GM23338 (cell line): ENCODE results near the gene ADSL. TPM values are rescaled to one million over a fixed set of nuclear protein-coding genes. Genes with fewer than 3 reads are reported as not detected.

ENCODE experiments used
- ETS1 ChIP-seq: IDR thresholded peaks from 2 replicates; pipeline ENCODE4 v1.6.1; 2016; ENCODE audit warnings: antibody characterized with exemption
- EZH2 ChIP-seq: fragments of 200-600 bp; sonication (generic); IDR thresholded peaks from one replicate; pipeline ENCODE4 v1.8.0; 2017; ENCODE audit warnings: antibody characterized with exemption, mild to moderate bottlenecking, low read depth; ENCODE audit not compliant: unreplicated experiment
- JUNB ChIP-seq: IDR thresholded peaks from one replicate; pipeline ENCODE4 v1.6.1; 2016; ENCODE audit warnings: antibody characterized with exemption; ENCODE audit not compliant: unreplicated experiment
- NANOG ChIP-seq: IDR thresholded peaks from 2 replicates; pipeline ENCODE4 v1.6.1; 2016; ENCODE audit warnings: antibody characterized with exemption, borderline replicate concordance
- POLR2AphosphoS5 ChIP-seq: IDR thresholded peaks from 2 replicates; pipeline ENCODE4 v1.6.1; 2016; ENCODE audit warnings: antibody characterized with exemption, low read depth
- REST ChIP-seq: IDR thresholded peaks from one replicate; pipeline ENCODE4 v1.6.1; 2018; ENCODE audit warnings: antibody characterized with exemption; ENCODE audit not compliant: unreplicated experiment
- ZNF331 ChIP-seq: fragments of 250-450 bp; sonication (Bioruptor Pico); IDR thresholded peaks from 2 replicates; pipeline ENCODE4 v1.5.0; 2020; ENCODE audit warnings: low read depth, mild to moderate bottlenecking, moderate library complexity
- ZNF462 ChIP-seq: fragments of 250-450 bp; sonication (Bioruptor Pico); IDR thresholded peaks from 2 replicates; pipeline ENCODE4 v1.5.0; 2020; ENCODE audit warnings: mild to moderate bottlenecking, moderate library complexity
- polyA plus RNA-seq: library from polyadenylated mRNA; unstranded; fragments of >200 nt; fragmentation: Nextera tagmentation; extraction: Ambion mirVana; gene quantifications from 2 replicates; pipeline ENCODE4 v1.2.1, GENCODE V29; 2016
- total RNA-seq: library from RNA; depleted of rRNA; stranded (reverse); fragments of >200 nt; shearing (Covaris generic); gene quantifications from 2 replicates; pipeline ENCODE4 v1.2.3, GENCODE V29; 2014

The ADSL gene
- total and polyA plus RNA-seq, 2 experiments from 2014 or later = 120 to 232 TPM

DNA sequence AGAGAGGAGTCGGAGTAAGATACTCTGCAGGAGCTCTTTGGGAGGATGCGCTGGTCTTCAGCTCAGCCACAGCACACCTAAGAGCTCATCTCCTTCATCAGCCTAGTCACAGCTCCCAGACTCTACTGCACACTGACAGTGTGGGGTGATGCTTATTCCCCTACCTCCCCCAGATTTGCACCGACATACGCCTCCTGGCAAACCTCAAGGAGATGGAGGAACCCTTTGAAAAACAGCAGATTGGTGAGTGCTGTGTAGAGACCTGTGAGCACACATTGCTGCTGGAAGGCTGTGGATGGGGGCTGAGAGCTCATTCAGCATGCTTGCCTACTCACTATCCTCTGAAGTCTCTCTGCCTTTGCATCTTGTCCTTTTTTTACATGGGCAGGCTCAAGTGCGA is 14.8 kb downstream of the ADSL start (continued):
- TF ChIP-seq ZNF462 (CRISPR knock-in tag) (no peak), ZNF331 (no peak), NANOG (no peak), ETS1 (no peak), REST (no peak), JUNB (no peak), EZH2 (no peak), POLR2AphosphoS5 (no peak)
